Suprapubic skin (tissue), 4 donors: ENCODE data around the gene PIGH. TPM values are rescaled to one million over a fixed set of nuclear protein-coding genes. Genes with fewer than 3 reads are reported as not detected.

Source experiments
- DNase-seq, 2 donors: peaks; one replicate each; pipeline ENCODE4 v3.0.0-alpha.2; 2019; ENCODE audit warnings: low spot score in 2 of 2
- H3K27ac ChIP-seq: fragments of 200-600 bp; sonication (generic); one replicate; pipeline ENCODE4 v1.5.1; 2019
- H3K27me3 ChIP-seq: fragments of 200-600 bp; sonication (generic); one replicate; pipeline ENCODE4 v1.5.1; 2019
- H3K36me3 ChIP-seq: fragments of 200-600 bp; sonication (generic); one replicate; pipeline ENCODE4 v1.5.1; 2019
- H3K4me1 ChIP-seq: fragments of 200-600 bp; sonication (generic); one replicate; pipeline ENCODE4 v1.5.1; 2019
- H3K4me3 ChIP-seq: fragments of 200-600 bp; sonication (generic); one replicate; pipeline ENCODE4 v1.5.1; 2019; ENCODE audit warnings: mild to moderate bottlenecking
- H3K9me3 ChIP-seq: fragments of 200-600 bp; sonication (generic); one replicate; pipeline ENCODE4 v1.5.1; 2019
- CTCF ChIP-seq, 2 donors: fragments of 200-600 bp in 1 of 2; fragments of 450-650 bp in 1 of 2; sonication (generic) in 1 of 2; IDR thresholded peaks; one replicate each; pipeline ENCODE4 v1.5.1; 2016 to 2019; ENCODE audit warnings: antibody characterized with exemption in 2 of 2, mild to moderate bottlenecking in 1 of 2, moderate library complexity in 1 of 2
- EP300 ChIP-seq: sonication (generic); formaldehyde crosslinking; IDR thresholded peaks from one replicate; pipeline ENCODE4 v1.6.1; 2017; ENCODE audit warnings: antibody characterized with exemption
- POLR2A ChIP-seq, 2 donors: fragments of 450-650 bp; IDR thresholded peaks; one replicate each; pipeline ENCODE4 v1.6.1; 2017; ENCODE audit warnings: antibody characterized with exemption in 2 of 2, mild to moderate bottlenecking in 2 of 2, moderate library complexity in 2 of 2
- POLR2AphosphoS5 ChIP-seq, 3 donors: sonication (generic); formaldehyde crosslinking; IDR thresholded peaks; one replicate each; pipeline ENCODE4 v1.6.1; 2017; ENCODE audit warnings: antibody characterized with exemption in 3 of 3
- WGBS: methylation state at CpG from one replicate; pipeline ENCODE4 v1.1.5; 2018; 5-methylcytosine and 5-hydroxymethylcytosine counted together
- total RNA-seq, 4 donors: library from RNA; depleted of rRNA; stranded (reverse); fragments of >200 nt; gene quantifications; one replicate each; pipeline ENCODE4 v1.1.0, GENCODE V29; 2016

The PIGH gene
- total RNA-seq, 4 donors from 2014 or later = 29.6 to 50.5 (median 36.4) TPM

GRCh38 chr14:67577181-67577808 is 22.8 kb downstream of the PIGH start:
- Histone ChIP-seq H3K27ac (no peak overlapping the region), H3K36me3 (peaks cover 21% of the 10 kb centered on the region), H3K4me1 (no peaks in the 10 kb centered on the region), H3K9me3 (no peaks in the 10 kb centered on the region), H3K4me3 (no peak overlapping the region), H3K27me3 (no peaks in the 10 kb centered on the region)
- TF ChIP-seq POLR2A (IDR thresholded peaks at IDR 0.05) = no peak
- no peak for TF ChIP-seq CTCF (IDR thresholded peaks at IDR 0.05)
- no peak for TF ChIP-seq POLR2AphosphoS5 (IDR thresholded peaks at IDR 0.05)
- TF ChIP-seq EP300 = no peak
- DNase-seq = peak in 1 of 2 donors; percentile 70
- 84% methylated on average over 13 of the region's 13 CpGs for WGBS

DNA sequence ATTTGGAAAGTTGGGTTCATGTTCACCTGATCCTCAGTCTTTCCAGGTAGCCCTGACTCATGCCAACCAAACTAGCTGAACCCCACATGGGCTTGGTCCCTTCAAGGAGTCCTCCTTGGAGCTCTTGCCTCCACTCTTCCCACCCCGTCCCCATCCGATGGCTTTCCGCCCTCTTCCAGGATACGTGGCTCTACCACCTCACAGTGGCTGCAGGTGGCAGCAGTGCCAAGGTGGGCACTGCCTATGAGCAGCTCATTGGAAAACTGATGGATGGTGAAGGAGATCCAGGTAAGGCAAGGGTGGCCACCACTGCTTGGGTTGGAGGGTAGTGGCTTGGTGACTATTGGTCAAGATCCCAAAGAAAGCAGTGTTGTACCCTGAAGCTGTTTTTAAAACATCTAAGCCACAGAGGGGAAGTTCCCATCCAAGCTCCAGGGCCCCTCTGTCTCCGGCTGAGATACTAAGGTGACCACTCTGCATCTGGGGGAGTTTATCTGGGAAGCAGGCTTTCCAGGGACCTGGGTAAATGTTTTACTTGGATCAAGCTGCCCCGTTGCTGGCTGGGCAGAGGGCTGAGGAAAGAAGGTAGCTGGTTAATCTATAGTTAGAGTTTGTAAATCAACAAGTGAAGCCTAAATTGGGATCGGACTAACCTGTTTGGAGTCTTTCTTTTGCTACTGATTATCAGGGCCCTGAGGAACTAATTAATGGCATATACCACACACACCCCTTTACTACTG is 23.7 kb downstream of the PIGH start:
- H3K4me3 ChIP-seq = no peak overlapping the region
- DNase-seq = peak in 1 of 2 donors; percentile 53
- WGBS = 92% methylated on average over 7 of the region's 7 CpGs
- H3K27me3 ChIP-seq = no peaks in the 10 kb centered on the region
- TF ChIP-seq EP300 (no peak), POLR2A (IDR thresholded peaks at IDR 0.05) (no peak), CTCF (IDR thresholded peaks at IDR 0.05) (no peak), POLR2AphosphoS5 (IDR thresholded peaks at IDR 0.05) (no peak)
- no peaks in the 10 kb centered on the region for H3K4me1 ChIP-seq
- no peaks in the 10 kb centered on the region for H3K9me3 ChIP-seq
- peaks cover 21% of the 10 kb centered on the region for H3K36me3 ChIP-seq
- no peak overlapping the region for H3K27ac ChIP-seq

GRCh38 chr14:67575684-67576083 is 24.4 kb downstream of the PIGH start:
- TF ChIP-seq CTCF (IDR thresholded peaks at IDR 0.05) (no peak), EP300 (no peak)
- Histone ChIP-seq H3K4me1 (no peaks in the 10 kb centered on the region), H3K27me3 (no peaks in the 10 kb centered on the region), H3K36me3 (peaks cover 21% of the 10 kb centered on the region), H3K4me3 (no peak overlapping the region), H3K9me3 (no peaks in the 10 kb centered on the region), H3K27ac (no peak overlapping the region)
- DNase-seq = peak in 1 of 2 donors; percentile 38
- 76% methylated on average over 9 of the region's 9 CpGs for WGBS

DNA sequence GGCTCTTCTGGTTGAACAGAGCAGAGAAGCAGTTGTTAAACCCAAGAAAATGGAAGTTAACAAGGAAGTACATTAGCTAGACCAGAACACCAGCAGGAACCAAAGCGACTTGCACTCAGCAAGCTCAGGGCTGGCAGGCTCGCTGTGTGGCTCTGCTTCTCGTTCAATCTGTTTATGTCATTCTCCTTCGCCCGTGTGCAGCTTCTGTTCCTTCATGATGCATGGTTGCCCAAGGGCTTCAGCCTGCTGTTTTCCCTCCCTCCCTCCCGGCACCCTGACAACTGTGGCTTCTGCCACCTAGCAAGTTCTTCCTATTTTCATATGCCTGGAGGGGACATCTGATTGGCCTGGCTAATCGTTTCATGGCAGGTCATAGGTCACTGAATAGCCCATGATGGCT is 25.3 kb downstream of the PIGH start:
- Histone ChIP-seq H3K4me3 (no peak overlapping the region), H3K27me3 (no peaks in the 10 kb centered on the region), H3K36me3 (peaks cover 21% of the 10 kb centered on the region), H3K9me3 (no peaks in the 10 kb centered on the region), H3K4me1 (no peaks in the 10 kb centered on the region), H3K27ac (no peak overlapping the region)
- peak in 1 of 2 donors; percentile 52 for DNase-seq
- TF ChIP-seq POLR2AphosphoS5 (IDR thresholded peaks at IDR 0.05) = no peak
- TF ChIP-seq EP300 = no peak
- no peak for TF ChIP-seq CTCF (IDR thresholded peaks at IDR 0.05)
- 65% methylated on average over 7 of the region's 7 CpGs for WGBS

GRCh38 chr14:67574156-67574555 is 25.9 kb downstream of the PIGH start:
- Histone ChIP-seq H3K9me3 (no peaks in the 10 kb centered on the region), H3K27me3 (no peaks in the 10 kb centered on the region), H3K36me3 (peaks cover 15% of the 10 kb centered on the region), H3K4me1 (no peaks in the 10 kb centered on the region), H3K4me3 (no peak overlapping the region), H3K27ac (no peak overlapping the region)
- WGBS = 87% methylated on average over 12 of the region's 14 CpGs
- no peak for TF ChIP-seq CTCF (IDR thresholded peaks at IDR 0.05)
- TF ChIP-seq EP300 = no peak
- no peak for TF ChIP-seq POLR2AphosphoS5 (IDR thresholded peaks at IDR 0.05)
- DNase-seq = peak in 1 of 2 donors; percentile 74
